ENCODE measurements around the gene SLC6A20.

SLC6A20 gene

GRCh38 chr3:45821127-45821526 lies 24.8 kb upstream of the SLC6A20 start:
- no peak overlapping the region for H3K4me3 ChIP-seq (ENCODE audit: low read length)
- H3K36me3 ChIP-seq (ENCODE audit: insufficient read depth, low read length), result peaks cover 9% of the 10 kb centered on the region
- no peaks in the 10 kb centered on the region for H3K9me3 ChIP-seq (replicated peaks; ENCODE audit: low read length)
- H3K4me1 ChIP-seq (ENCODE audit: control insufficient read depth, insufficient read depth, low read length), result peaks cover 24% of the 10 kb centered on the region
- no peaks in the 10 kb centered on the region for H3K27me3 ChIP-seq (ENCODE audit: control insufficient read depth, insufficient read depth, low read length)
- H3K4me2 ChIP-seq (ENCODE audit: low read length), result no peak overlapping the region
- H3K9ac ChIP-seq (ENCODE audit: low read depth, low read length), result no peak overlapping the region

DNA sequence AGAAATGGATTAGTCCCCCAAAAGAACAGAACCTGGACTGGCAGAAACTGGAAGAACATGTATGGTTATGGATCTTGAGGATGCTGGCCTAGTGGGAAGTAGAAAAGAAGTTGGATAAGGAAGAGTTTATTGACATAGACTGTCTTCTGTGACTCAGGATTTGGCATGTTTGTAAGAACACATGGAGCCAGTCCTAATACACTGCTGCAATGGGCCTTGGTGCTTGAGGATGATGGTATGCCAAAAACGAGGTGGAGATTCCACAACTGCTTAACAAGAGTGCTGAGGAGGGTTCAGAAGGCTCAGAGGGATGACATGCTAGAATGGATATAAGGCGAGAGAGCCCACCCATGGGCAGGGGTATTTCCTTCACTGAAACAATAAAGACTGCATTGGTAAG lies 23.2 kb upstream of the SLC6A20 start:
- no peak overlapping the region for H3K4me2 ChIP-seq (ENCODE audit: low read length)
- no peaks in the 10 kb centered on the region for H3K9me3 ChIP-seq (replicated peaks; ENCODE audit: low read length)
- peaks cover 24% of the 10 kb centered on the region for H3K4me1 ChIP-seq (ENCODE audit: control insufficient read depth, insufficient read depth, low read length)
- no peak overlapping the region for H3K4me3 ChIP-seq (ENCODE audit: low read length)
- peaks cover 2% of the 10 kb centered on the region for H3K36me3 ChIP-seq (ENCODE audit: insufficient read depth, low read length)
- no peaks in the 10 kb centered on the region for H3K27me3 ChIP-seq (ENCODE audit: control insufficient read depth, insufficient read depth, low read length)
- H3K9ac ChIP-seq (ENCODE audit: low read depth, low read length), result no peak overlapping the region

DNA sequence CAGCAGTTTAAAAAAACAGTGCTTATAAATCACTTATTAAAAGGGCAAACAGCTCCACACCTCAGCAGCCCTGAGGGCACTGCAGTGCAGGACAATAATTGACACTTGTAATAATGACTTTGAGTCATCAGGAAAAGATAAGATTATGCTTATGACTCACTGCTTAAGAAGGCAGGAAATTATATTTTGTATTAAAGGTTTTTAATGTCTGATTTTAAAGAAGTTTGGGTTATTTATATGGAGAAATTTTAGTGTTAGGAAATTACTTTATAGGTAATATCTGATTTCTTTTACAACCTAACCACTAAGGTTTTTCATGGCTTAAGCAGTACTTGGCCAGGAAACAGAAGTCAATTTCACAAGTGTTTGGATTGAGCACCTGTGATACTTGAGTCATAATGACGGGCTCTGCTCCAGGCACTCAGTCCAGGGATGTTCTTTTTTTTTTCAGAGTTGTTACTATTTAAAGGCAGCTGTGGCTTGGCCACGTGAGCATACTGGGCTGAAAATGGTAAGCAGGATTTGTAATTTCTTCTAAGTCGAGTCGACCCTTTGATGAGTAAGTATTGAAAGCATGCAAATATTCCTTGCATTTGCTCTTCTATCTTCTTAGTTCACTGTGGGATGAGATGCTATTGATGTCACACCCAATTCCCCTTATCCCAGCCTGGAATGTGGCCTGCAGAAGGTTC lies 21.6 kb upstream of the SLC6A20 start:
- Histone ChIP-seq H3K36me3 (ENCODE audit: insufficient read depth, low read length) (no peaks in the 10 kb centered on the region), H3K9me3 (replicated peaks; ENCODE audit: low read length) (no peaks in the 10 kb centered on the region), H3K4me3 (ENCODE audit: low read length) (no peak overlapping the region), H3K9ac (ENCODE audit: low read depth, low read length) (no peak overlapping the region), H3K27me3 (ENCODE audit: control insufficient read depth, insufficient read depth, low read length) (no peaks in the 10 kb centered on the region), H3K4me2 (ENCODE audit: low read length) (peak overlapping the region; percentile 37), H3K4me1 (ENCODE audit: control insufficient read depth, insufficient read depth, low read length) (peaks cover 24% of the 10 kb centered on the region)

DNA sequence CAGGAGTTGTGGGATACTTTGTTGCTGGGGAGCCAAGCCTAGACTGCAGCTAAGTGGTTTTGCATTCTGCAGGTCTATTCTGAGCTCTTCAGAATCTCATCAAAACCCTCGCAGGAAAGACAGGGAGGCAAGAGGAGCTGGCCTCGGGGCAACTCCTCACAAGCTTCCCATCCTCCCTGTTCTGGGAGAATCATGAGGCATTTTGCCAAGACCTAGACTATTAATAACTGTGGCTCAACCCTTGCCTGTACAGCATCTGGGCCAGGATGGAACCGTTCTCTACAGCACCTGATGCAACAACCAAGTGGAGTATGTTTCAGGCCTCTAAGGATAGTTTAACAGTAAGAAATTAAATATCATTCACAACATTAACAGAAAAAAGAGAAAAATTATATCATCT lies 20.2 kb upstream of the SLC6A20 start:
- no peak overlapping the region for H3K4me2 ChIP-seq (ENCODE audit: low read length)

DNA sequence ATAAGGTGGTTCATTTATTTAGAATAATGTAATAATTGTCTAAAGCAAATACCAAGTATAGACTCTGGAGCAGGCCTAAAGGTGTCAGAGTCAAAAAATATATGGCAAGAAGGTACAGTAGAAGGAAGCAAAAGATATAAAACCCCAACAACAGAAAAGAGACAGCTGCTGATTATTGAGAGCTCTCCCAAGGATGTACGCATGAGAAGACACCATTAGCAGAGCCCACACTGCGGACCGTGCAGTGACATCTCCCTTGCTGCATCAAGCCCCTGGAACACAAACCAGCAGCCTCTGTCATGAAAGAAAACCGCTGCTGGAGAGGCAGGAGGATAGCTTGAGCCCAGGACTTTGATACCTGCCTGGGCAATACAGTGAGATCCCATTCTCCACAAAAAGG lies 18.0 kb upstream of the SLC6A20 start:
- Histone ChIP-seq H3K27me3 (ENCODE audit: control insufficient read depth, insufficient read depth, low read length) (no peaks in the 10 kb centered on the region), H3K4me3 (ENCODE audit: low read length) (no peak overlapping the region), H3K9ac (ENCODE audit: low read depth, low read length) (no peak overlapping the region), H3K36me3 (ENCODE audit: insufficient read depth, low read length) (no peaks in the 10 kb centered on the region), H3K4me1 (ENCODE audit: control insufficient read depth, insufficient read depth, low read length) (peaks cover 20% of the 10 kb centered on the region), H3K9me3 (replicated peaks; ENCODE audit: low read length) (no peaks in the 10 kb centered on the region), H3K4me2 (ENCODE audit: low read length) (no peak overlapping the region)

More for the DNA sequence above, 20.2 kb upstream of the SLC6A20 start:
- H3K4me1 ChIP-seq (ENCODE audit: control insufficient read depth, insufficient read depth, low read length), result peaks cover 24% of the 10 kb centered on the region
- no peak overlapping the region for H3K9ac ChIP-seq (ENCODE audit: low read depth, low read length)
- no peak overlapping the region for H3K4me3 ChIP-seq (ENCODE audit: low read length)
- H3K9me3 ChIP-seq (replicated peaks; ENCODE audit: low read length), result no peaks in the 10 kb centered on the region
- H3K27me3 ChIP-seq (ENCODE audit: control insufficient read depth, insufficient read depth, low read length), result no peaks in the 10 kb centered on the region
- H3K36me3 ChIP-seq (ENCODE audit: insufficient read depth, low read length), result no peaks in the 10 kb centered on the region

GRCh38 chr3:45807681-45808540 lies 11.6 kb upstream of the SLC6A20 start:
- peaks cover 8% of the 10 kb centered on the region for H3K27me3 ChIP-seq (ENCODE audit: control insufficient read depth, insufficient read depth, low read length)
- H3K4me2 ChIP-seq (ENCODE audit: low read length), result no peak overlapping the region
- H3K4me3 ChIP-seq (ENCODE audit: low read length), result no peak overlapping the region
- no peak overlapping the region for H3K9ac ChIP-seq (ENCODE audit: low read depth, low read length)
- no peaks in the 10 kb centered on the region for H3K4me1 ChIP-seq (ENCODE audit: control insufficient read depth, insufficient read depth, low read length)
- H3K9me3 ChIP-seq (replicated peaks; ENCODE audit: low read length), result no peaks in the 10 kb centered on the region
- H3K36me3 ChIP-seq (ENCODE audit: insufficient read depth, low read length), result no peaks in the 10 kb centered on the region

GRCh38 chr3:45807133-45807532 lies 10.8 kb upstream of the SLC6A20 start:
- Histone ChIP-seq H3K4me3 (ENCODE audit: low read length) (no peak overlapping the region), H3K4me2 (ENCODE audit: low read length) (no peak overlapping the region), H3K9me3 (replicated peaks; ENCODE audit: low read length) (no peaks in the 10 kb centered on the region), H3K27me3 (ENCODE audit: control insufficient read depth, insufficient read depth, low read length) (peaks cover 8% of the 10 kb centered on the region), H3K4me1 (ENCODE audit: control insufficient read depth, insufficient read depth, low read length) (no peaks in the 10 kb centered on the region), H3K36me3 (ENCODE audit: insufficient read depth, low read length) (no peaks in the 10 kb centered on the region), H3K9ac (ENCODE audit: low read depth, low read length) (no peak overlapping the region)

DNA sequence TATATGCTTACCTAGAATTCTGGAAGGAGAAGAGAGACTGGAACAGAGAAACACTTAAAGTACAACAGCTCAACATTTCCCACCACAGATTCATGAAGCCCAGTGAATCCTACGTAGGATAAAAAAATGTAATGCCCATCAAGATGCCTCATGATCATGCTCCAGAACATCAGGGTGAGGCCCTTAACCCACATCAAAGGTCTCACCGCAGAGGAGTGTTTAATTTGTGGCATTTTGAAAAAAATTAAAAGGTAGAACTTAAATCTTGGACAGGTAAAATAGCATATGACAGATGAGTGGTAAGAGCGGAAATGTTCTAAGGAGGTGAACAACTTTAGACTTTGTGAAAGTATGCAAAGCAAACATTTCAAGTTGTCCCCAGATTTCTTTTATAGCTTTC lies 9.7 kb upstream of the SLC6A20 start:
- H3K9me3 ChIP-seq (replicated peaks; ENCODE audit: low read length), result no peaks in the 10 kb centered on the region
- H3K4me1 ChIP-seq (ENCODE audit: control insufficient read depth, insufficient read depth, low read length), result no peaks in the 10 kb centered on the region
- H3K36me3 ChIP-seq (ENCODE audit: insufficient read depth, low read length), result no peaks in the 10 kb centered on the region
- no peak overlapping the region for H3K4me2 ChIP-seq (ENCODE audit: low read length)
- H3K4me3 ChIP-seq (ENCODE audit: low read length), result no peak overlapping the region
- H3K9ac ChIP-seq (ENCODE audit: low read depth, low read length), result no peak overlapping the region
- H3K27me3 ChIP-seq (ENCODE audit: control insufficient read depth, insufficient read depth, low read length), result peaks cover 12% of the 10 kb centered on the region

GRCh38 chr3:45803252-45803935 lies 7.1 kb upstream of the SLC6A20 start:
- Histone ChIP-seq H3K4me2 (ENCODE audit: low read length) (no peak overlapping the region), H3K27me3 (ENCODE audit: control insufficient read depth, insufficient read depth, low read length) (peaks cover 34% of the 10 kb centered on the region), H3K9ac (ENCODE audit: low read depth, low read length) (no peak overlapping the region), H3K9me3 (replicated peaks; ENCODE audit: low read length) (no peaks in the 10 kb centered on the region), H3K4me3 (ENCODE audit: low read length) (no peak overlapping the region), H3K36me3 (ENCODE audit: insufficient read depth, low read length) (no peaks in the 10 kb centered on the region), H3K4me1 (ENCODE audit: control insufficient read depth, insufficient read depth, low read length) (no peaks in the 10 kb centered on the region)

- Histone ChIP-seq H3K9ac (ENCODE audit: low read depth, low read length) (no peak overlapping the region), H3K4me3 (ENCODE audit: low read length) (no peak overlapping the region), H3K27me3 (ENCODE audit: control insufficient read depth, insufficient read depth, low read length) (peaks cover 44% of the 10 kb centered on the region), H3K4me1 (ENCODE audit: control insufficient read depth, insufficient read depth, low read length) (no peaks in the 10 kb centered on the region), H3K4me2 (ENCODE audit: low read length) (no peak overlapping the region), H3K36me3 (ENCODE audit: insufficient read depth, low read length) (no peaks in the 10 kb centered on the region), H3K9me3 (replicated peaks; ENCODE audit: low read length) (no peaks in the 10 kb centered on the region)
Measured at GRCh38 chr3:45802146-45802545, 5.8 kb upstream of the SLC6A20 start.

DNA sequence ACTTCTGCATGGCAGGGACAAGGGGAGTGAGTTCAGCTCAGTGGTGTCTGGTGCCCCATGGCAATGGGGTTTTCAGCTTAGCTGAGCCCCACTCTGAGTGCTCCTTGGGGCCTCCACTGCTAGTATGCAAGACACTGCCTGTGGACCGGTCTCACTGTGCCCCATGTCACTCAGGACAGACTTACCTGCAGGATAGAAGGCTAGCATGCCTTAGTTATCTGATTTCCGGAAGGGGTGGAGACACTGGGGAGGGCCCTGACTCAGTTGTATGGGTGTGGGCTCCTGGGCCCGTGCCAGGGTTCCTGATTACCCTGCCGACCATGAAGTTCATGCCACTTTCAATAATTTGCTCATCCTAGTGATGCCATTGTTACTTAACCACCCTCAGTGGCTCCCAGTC lies 4.3 kb upstream of the SLC6A20 start:
- H3K36me3 ChIP-seq (ENCODE audit: insufficient read depth, low read length), result no peaks in the 10 kb centered on the region
- peaks cover 59% of the 10 kb centered on the region for H3K27me3 ChIP-seq (ENCODE audit: control insufficient read depth, insufficient read depth, low read length)
- H3K9ac ChIP-seq (ENCODE audit: low read depth, low read length), result no peak overlapping the region
- no peak overlapping the region for H3K4me2 ChIP-seq (ENCODE audit: low read length)
- H3K4me3 ChIP-seq (ENCODE audit: low read length), result no peak overlapping the region
- peaks cover 9% of the 10 kb centered on the region for H3K4me1 ChIP-seq (ENCODE audit: control insufficient read depth, insufficient read depth, low read length)
- no peaks in the 10 kb centered on the region for H3K9me3 ChIP-seq (replicated peaks; ENCODE audit: low read length)

Data from skeletal muscle satellite cell (primary cell).